Measurements from ENCODE around the gene SLC35B2. TPM values are rescaled to one million over a fixed set of nuclear protein-coding genes. Genes with fewer than 3 reads are reported as not detected.

The SLC35B2 gene
- total and polyA plus RNA-seq, 9 of the 15 experiments (the other 6 are each of a cell fraction or from before 2014, with no cell fraction given) = 14.5 to 59.1 (median 47.1) TPM

DNA sequence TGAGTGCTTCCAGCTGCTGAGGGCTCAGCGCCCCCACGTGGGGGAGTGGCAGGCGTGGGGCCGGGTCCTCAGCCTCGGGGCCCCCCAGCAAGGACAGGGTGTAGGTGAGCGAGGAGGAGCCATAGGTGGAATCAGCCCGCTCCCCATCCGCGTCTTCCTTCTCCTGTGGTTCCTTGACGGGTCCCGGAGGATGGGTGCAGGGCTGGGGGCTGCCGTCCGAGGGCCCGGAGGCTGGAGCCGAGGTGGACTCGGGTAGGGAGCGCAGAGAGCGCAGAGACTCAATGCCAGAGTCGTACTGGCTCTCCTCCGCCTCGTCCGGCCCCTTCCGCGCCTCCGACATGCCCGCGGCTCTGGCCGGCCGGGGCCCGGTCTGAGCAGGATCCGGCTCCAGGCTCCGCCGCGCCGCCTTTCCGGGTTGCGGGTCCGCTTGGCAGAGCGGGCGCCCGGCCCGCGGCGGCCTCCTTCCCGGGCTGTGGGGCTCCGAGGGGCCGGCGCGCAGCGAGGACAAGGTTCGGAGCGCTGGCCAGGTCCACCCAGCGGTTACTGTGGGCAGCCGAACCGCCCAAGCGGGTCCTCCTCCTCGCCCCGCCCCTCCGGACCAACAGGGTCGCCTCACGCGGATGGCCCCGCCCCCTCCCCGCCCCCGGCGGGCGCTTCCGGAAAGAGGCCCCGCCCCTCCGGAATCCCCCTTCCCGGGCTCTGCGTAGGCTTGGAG lies 7.8 kb upstream of the SLC35B2 start, which contains the start of gene NFKBIE (continued):
- TF ChIP-seq, protein P1, sequence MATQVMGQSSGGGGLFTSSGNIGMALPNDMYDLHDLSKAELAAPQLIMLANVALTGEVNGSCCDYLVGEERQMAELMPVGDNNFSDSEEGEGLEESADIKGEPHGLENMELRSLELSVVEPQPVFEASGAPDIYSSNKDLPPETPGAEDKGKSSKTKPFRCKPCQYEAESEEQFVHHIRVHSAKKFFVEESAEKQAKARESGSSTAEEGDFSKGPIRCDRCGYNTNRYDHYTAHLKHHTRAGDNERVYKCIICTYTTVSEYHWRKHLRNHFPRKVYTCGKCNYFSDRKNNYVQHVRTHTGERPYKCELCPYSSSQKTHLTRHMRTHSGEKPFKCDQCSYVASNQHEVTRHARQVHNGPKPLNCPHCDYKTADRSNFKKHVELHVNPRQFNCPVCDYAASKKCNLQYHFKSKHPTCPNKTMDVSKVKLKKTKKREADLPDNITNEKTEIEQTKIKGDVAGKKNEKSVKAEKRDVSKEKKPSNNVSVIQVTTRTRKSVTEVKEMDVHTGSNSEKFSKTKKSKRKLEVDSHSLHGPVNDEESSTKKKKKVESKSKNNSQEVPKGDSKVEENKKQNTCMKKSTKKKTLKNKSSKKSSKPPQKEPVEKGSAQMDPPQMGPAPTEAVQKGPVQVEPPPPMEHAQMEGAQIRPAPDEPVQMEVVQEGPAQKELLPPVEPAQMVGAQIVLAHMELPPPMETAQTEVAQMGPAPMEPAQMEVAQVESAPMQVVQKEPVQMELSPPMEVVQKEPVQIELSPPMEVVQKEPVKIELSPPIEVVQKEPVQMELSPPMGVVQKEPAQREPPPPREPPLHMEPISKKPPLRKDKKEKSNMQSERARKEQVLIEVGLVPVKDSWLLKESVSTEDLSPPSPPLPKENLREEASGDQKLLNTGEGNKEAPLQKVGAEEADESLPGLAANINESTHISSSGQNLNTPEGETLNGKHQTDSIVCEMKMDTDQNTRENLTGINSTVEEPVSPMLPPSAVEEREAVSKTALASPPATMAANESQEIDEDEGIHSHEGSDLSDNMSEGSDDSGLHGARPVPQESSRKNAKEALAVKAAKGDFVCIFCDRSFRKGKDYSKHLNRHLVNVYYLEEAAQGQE (IDR thresholded peaks at IDR 0.05; ENCODE audit: borderline replicate concordance) = peak; percentile 90
- TF ChIP-seq, protein P1 (CRISPR knock-in tag; IDR thresholded peaks at IDR 0.05; ENCODE audit: low read depth) = no peak; the same call in 1 of the 2 replicates
- TF ChIP-seq FUS (optimal IDR thresholded peaks at IDR 0.05; ENCODE audit: low read depth, low read length) (no peak), PHB2 (IDR thresholded peaks at IDR 0.05; ENCODE audit: low read depth) (no peak), NFE2 (IDR thresholded peaks at IDR 0.05; ENCODE audit: low read depth) (no peak), SIN3B (IDR thresholded peaks at IDR 0.05; ENCODE audit: low read depth) (peak; percentile 53), HNRNPH1 (optimal IDR thresholded peaks at IDR 0.05; ENCODE audit: low read depth, low read length) (no peak), NRF1 (conservative IDR thresholded peaks at IDR 0.05 in 1 of 2, IDR thresholded peaks at IDR 0.05 in 1 of 2) (peak in 1 of 2 experiments; percentile 23; a peak in 2 of 4 replicates), MEF2A (IDR thresholded peaks at IDR 0.05; ENCODE audit: control insufficient read depth, low read depth, low read length) (no peak), ZNF583 (CRISPR knock-in tag; IDR thresholded peaks at IDR 0.05) (no peak), ZNF41 (CRISPR knock-in tag; conservative IDR thresholded peaks at IDR 0.05) (no peak), ZC3H11A (IDR thresholded peaks at IDR 0.05; ENCODE audit: low read depth, low read length) (no peak), ZSCAN29 (IDR thresholded peaks at IDR 0.05) (no peak), CTBP1 (IDR thresholded peaks at IDR 0.05; ENCODE audit: borderline replicate concordance) (peak; percentile 82), FOXJ3 (CRISPR knock-in tag; IDR thresholded peaks at IDR 0.05) (no peak)
- TF ChIP-seq, protein P2, sequence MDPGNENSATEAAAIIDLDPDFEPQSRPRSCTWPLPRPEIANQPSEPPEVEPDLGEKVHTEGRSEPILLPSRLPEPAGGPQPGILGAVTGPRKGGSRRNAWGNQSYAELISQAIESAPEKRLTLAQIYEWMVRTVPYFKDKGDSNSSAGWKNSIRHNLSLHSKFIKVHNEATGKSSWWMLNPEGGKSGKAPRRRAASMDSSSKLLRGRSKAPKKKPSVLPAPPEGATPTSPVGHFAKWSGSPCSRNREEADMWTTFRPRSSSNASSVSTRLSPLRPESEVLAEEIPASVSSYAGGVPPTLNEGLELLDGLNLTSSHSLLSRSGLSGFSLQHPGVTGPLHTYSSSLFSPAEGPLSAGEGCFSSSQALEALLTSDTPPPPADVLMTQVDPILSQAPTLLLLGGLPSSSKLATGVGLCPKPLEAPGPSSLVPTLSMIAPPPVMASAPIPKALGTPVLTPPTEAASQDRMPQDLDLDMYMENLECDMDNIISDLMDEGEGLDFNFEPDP (CRISPR knock-in tag; IDR thresholded peaks at IDR 0.05) = no peak
- TF ChIP-seq, protein P3, sequence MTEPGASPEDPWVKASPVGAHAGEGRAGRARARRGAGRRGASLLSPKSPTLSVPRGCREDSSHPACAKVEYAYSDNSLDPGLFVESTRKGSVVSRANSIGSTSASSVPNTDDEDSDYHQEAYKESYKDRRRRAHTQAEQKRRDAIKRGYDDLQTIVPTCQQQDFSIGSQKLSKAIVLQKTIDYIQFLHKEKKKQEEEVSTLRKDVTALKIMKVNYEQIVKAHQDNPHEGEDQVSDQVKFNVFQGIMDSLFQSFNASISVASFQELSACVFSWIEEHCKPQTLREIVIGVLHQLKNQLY (CRISPR knock-in tag; conservative IDR thresholded peaks at IDR 0.05) = no peak

Data from K562 (cell line).